CD14-positive monocyte (primary cell): ENCODE measurements around the gene CCDC78. TPM values are rescaled to one million over a fixed set of nuclear protein-coding genes. Genes with fewer than 3 reads are reported as not detected.

ENCODE experiments used
- DNase-seq, 3 donors: peaks; one replicate each; pipeline ENCODE4 v3.0.0-alpha.2; 2011 to 2022
- H2AFZ ChIP-seq: 2 replicates; pipeline ENCODE4 v1.6.0; 2012; ENCODE audit warnings: mild to moderate bottlenecking, low read depth, low read length, inconsistent platforms; ENCODE audit not compliant: insufficient read depth, poor library complexity, severe bottlenecking
- H3K27ac ChIP-seq, 2 donors: 1 replicate in 1 of 2; 2 replicates in 1 of 2; pipeline ENCODE4 v1.5.1; 2012 to 2013; ENCODE audit warnings: low read length in 2 of 2, control low read depth in 1 of 2, inconsistent platforms in 1 of 2, low read depth in 1 of 2, mild to moderate bottlenecking in 1 of 2
- H3K27me3 ChIP-seq, 2 donors: one replicate each; pipeline versions ENCODE4 v1.6.0 to v1.6.1; 2011 to 2013; ENCODE audit warnings: low read length in 2 of 2; ENCODE audit not compliant: control insufficient read depth in 2 of 2, insufficient read depth in 2 of 2
- H3K36me3 ChIP-seq, 2 donors: replicated peaks in 1 of 2; 1 replicate in 1 of 2; 2 replicates in 1 of 2; pipeline versions ENCODE4 v1.5.1 to v1.6.1; 2012 to 2013; ENCODE audit warnings: low read length in 2 of 2, control low read depth in 1 of 2, inconsistent platforms in 1 of 2, mild to moderate bottlenecking in 1 of 2; ENCODE audit not compliant: insufficient read depth in 2 of 2, control insufficient read depth in 1 of 2
- H3K4me1 ChIP-seq, 2 donors: 1 replicate in 1 of 2; 2 replicates in 1 of 2; pipeline versions ENCODE4 v1.5.1 to v1.6.1; 2012 to 2013; ENCODE audit warnings: low read length in 2 of 2, control low read depth in 1 of 2, inconsistent platforms in 1 of 2, mild to moderate bottlenecking in 1 of 2, moderate library complexity in 1 of 2; ENCODE audit not compliant: insufficient read depth in 2 of 2, control insufficient read depth in 1 of 2
- H3K4me2 ChIP-seq: replicated peaks from 2 replicates; pipeline ENCODE3; 2012; ENCODE audit warnings: low read length, moderate library complexity, mild to moderate bottlenecking; ENCODE audit not compliant: poor library complexity, severe bottlenecking; ENCODE audit errors: extremely low read depth
- H3K4me3 ChIP-seq, 3 experiments: fragments of 200-600 bp in 1 of 3; sonication (generic) in 1 of 3; replicated peaks in 1 of 3; 1 replicate in 2 of 3; 2 replicates in 1 of 3; pipeline ENCODE4 v1.5.1; 2011 to 2013; ENCODE audit warnings: low read length in 3 of 3, mild to moderate bottlenecking in 3 of 3, control low read depth in 2 of 3, low read depth in 2 of 3, inconsistent platforms in 1 of 3, moderate library complexity in 1 of 3
- H3K79me2 ChIP-seq: 2 replicates; pipeline ENCODE4 v1.6.0; 2012; ENCODE audit warnings: mild to moderate bottlenecking, control low read depth, inconsistent platforms, low read length, moderate library complexity; ENCODE audit not compliant: insufficient read depth
- H3K9ac ChIP-seq: 2 replicates; pipeline ENCODE4 v1.6.0; 2017; ENCODE audit warnings: low read length, mild to moderate bottlenecking; ENCODE audit not compliant: insufficient read depth, poor library complexity, severe bottlenecking
- H3K9me3 ChIP-seq, 2 donors: replicated peaks in 1 of 2; 1 replicate in 1 of 2; 2 replicates in 1 of 2; pipeline versions ENCODE4 v1.5.1 to v1.6.1; 2012 to 2013; ENCODE audit warnings: low read length in 2 of 2, control low read depth in 1 of 2; ENCODE audit not compliant: control insufficient read depth in 1 of 2, insufficient read depth in 1 of 2
- H4K20me1 ChIP-seq: 2 replicates; pipeline ENCODE4 v1.6.0; 2012; ENCODE audit warnings: mild to moderate bottlenecking, low read length, control low read depth, moderate library complexity; ENCODE audit not compliant: insufficient read depth
- H3K27ac Mint-ChIP-seq, 7 donors: one replicate each; pipeline ENCODE4 v1.8.0; 2020; ENCODE audit warnings: mild to moderate bottlenecking in 7 of 7, mixed read lengths in 7 of 7, moderate library complexity in 6 of 7, inconsistent platforms in 2 of 7
- H3K27me3 Mint-ChIP-seq, 3 donors: one replicate each; pipeline ENCODE4 v1.8.0; 2021 to 2022; ENCODE audit warnings: low read depth in 3 of 3, mild to moderate bottlenecking in 3 of 3, mixed read lengths in 3 of 3, moderate library complexity in 3 of 3, inconsistent platforms in 1 of 3
- H3K36me3 Mint-ChIP-seq, 2 donors: one replicate each; pipeline ENCODE4 v1.8.0; 2020; ENCODE audit warnings: mixed read lengths in 2 of 2, inconsistent platforms in 1 of 2, mild to moderate bottlenecking in 1 of 2
- H3K4me1 Mint-ChIP-seq: one replicate; pipeline ENCODE4 v1.8.0; 2020; ENCODE audit warnings: mild to moderate bottlenecking, mixed read lengths
- H3K4me3 Mint-ChIP-seq, 2 donors: one replicate each; pipeline ENCODE4 v1.8.0; 2020; ENCODE audit warnings: mild to moderate bottlenecking in 2 of 2, mixed read lengths in 2 of 2, moderate library complexity in 1 of 2
- H3K9me3 Mint-ChIP-seq, 7 donors: one replicate each; pipeline ENCODE4 v1.8.0; 2020 to 2022; ENCODE audit warnings: mixed read lengths in 7 of 7, mild to moderate bottlenecking in 6 of 7, moderate library complexity in 6 of 7, inconsistent platforms in 2 of 7
- CTCF ChIP-seq: fragments of 200-600 bp; IDR thresholded peaks from one replicate; pipeline ENCODE4 v1.8.0; 2022; ENCODE audit warnings: antibody characterized with exemption, mild to moderate bottlenecking
- WGBS: methylation state at CpG from one replicate; pipeline ENCODE4 v1.1.5; 2013; ENCODE audit warnings: missing lambda C conversion rate; ENCODE audit not compliant: insufficient coverage; 5-methylcytosine and 5-hydroxymethylcytosine counted together
- intact Hi-C, 2 donors: fragments of 100-400 bp; cut with micrococcal nuclease; formaldehyde crosslinking; loops; one replicate each; pipeline versions ENCODE4 v1.15.0 to v1.15.1; 2023
- polyA plus RNA-seq, 3 donors: library from polyadenylated mRNA; depleted of rRNA in 1 of 3; unstranded in 2 of 3; stranded (reverse) in 1 of 3; fragments of 300-500 nt in 2 of 3; fragments of >200 nt in 1 of 3; fragmentation: Illumina TruSeq in 2 of 3; gene quantifications; 1 replicate in 2 of 3; 2 replicates in 1 of 3; pipeline ENCODE4 v1.2.3, GENCODE V29; 2012 to 2021
- small RNA-seq: library from RNA; depleted of rRNA; stranded (forward); fragments of <200 nt; gene quantifications from one replicate; pipeline ENCODE3, GENCODE V24; 2012; ENCODE audit warnings: low read depth; ENCODE audit not compliant: insufficient read length

The CCDC78 gene
- polyA plus RNA-seq, 3 donors, result 0.96 TPM; not detected in 2

- peaks cover 18 to 25% of the 10 kb centered on the region in 2 donors for H3K4me1 ChIP-seq
- peaks cover 15% of the 10 kb centered on the region for H3K4me1 Mint-ChIP-seq
- peaks cover 0 to 5% (median 0%) of the 10 kb centered on the region in 7 donors for H3K9me3 Mint-ChIP-seq
- peaks cover 3 to 30% of the 10 kb centered on the region in 2 donors for H3K27me3 ChIP-seq
- H3K9ac ChIP-seq, result no peak overlapping the region
- no peak overlapping the region for H2AFZ ChIP-seq
- no peak overlapping the region for H3K27ac ChIP-seq
- intact Hi-C loops, result no loop called here
- no peak overlapping the region for H3K4me3 Mint-ChIP-seq
- no peak for DNase-seq
- peaks cover 60% of the 10 kb centered on the region for H4K20me1 ChIP-seq
- no peak overlapping the region for H3K4me3 ChIP-seq
- H3K9me3 ChIP-seq, result no peaks in the 10 kb centered on the region
- whole genome bisulfite sequencing, result 97% methylated on average over 21 of the region's 21 CpGs
- peaks cover 20 to 32% (median 23%) of the 10 kb centered on the region in 3 donors for H3K27me3 Mint-ChIP-seq
- no peak overlapping the region for H3K27ac Mint-ChIP-seq
- H3K4me2 ChIP-seq, result no peak overlapping the region
- H3K36me3 ChIP-seq, result peaks cover 48 to 50% of the 10 kb centered on the region in 2 donors
- no peak for TF ChIP-seq CTCF
- peaks cover 20% of the 10 kb centered on the region for H3K79me2 ChIP-seq
- H3K36me3 Mint-ChIP-seq, result peaks cover 30 to 47% of the 10 kb centered on the region in 2 donors
Measured at GRCh38 chr16:672851-673250, 53.4 kb downstream of the CCDC78 start.

Small RNA genes lying within 50 kb of the gene (small RNA-seq; reads per million reads assigned to genes)
- not detected for gene MIR662

Other genes with a start within 250 kb of the CCDC78 start
- gene CAPN15, start 198.7 kb downstream of the CCDC78 start, polyA plus RNA-seq, result 10 to 100 TPM in 1 of 3 donors, 1 to 10 TPM in 2; 3.4 to 42.6 (median 3.9) TPM
- not detected for gene PRR35, start 166.0 kb downstream of the CCDC78 start, polyA plus RNA-seq
- gene NHLRC4, start 159.4 kb downstream of the CCDC78 start, polyA plus RNA-seq, result under 1 TPM; 0.29 to 0.57 (median 0.36) TPM
- 10 to 100 TPM; 11.4 to 39.8 (median 12.1) TPM for gene PIGQ, start 156.5 kb downstream of the CCDC78 start, polyA plus RNA-seq
- 10 to 100 TPM; 10.0 to 22.6 (median 10.9) TPM for gene RAB40C, start 136.4 kb downstream of the CCDC78 start, polyA plus RNA-seq
- under 1 TPM in 1 of 3 donors, not detected in 2; 0.76 TPM for gene WFIKKN1, start 95.5 kb downstream of the CCDC78 start, polyA plus RNA-seq
- 10 to 100 TPM; 57.1 to 80.9 (median 70.4) TPM for gene METTL26, start 90.1 kb downstream of the CCDC78 start, polyA plus RNA-seq
- 10 to 100 TPM; 23.7 to 65.6 (median 42.1) TPM for gene MCRIP2, start 84.6 kb downstream of the CCDC78 start, polyA plus RNA-seq
- gene WDR90, start 77.1 kb downstream of the CCDC78 start, polyA plus RNA-seq, result 10 to 100 TPM in 1 of 3 donors, 1 to 10 TPM in 1, under 1 TPM in 1; 0.13 to 16.5 (median 1.1) TPM
- gene RHOT2, start 58.3 kb downstream of the CCDC78 start, polyA plus RNA-seq, result 100 to 1,000 TPM in 1 of 3 donors, 10 to 100 TPM in 2; 25.4 to 276 (median 26.3) TPM
- 1 to 10 TPM in 1 of 3 donors, not detected in 2; 1.3 TPM for gene RHBDL1, start 50.8 kb downstream of the CCDC78 start, polyA plus RNA-seq
- 100 to 1,000 TPM in 2 of 3 donors, 10 to 100 TPM in 1; 83.3 to 108 (median 106) TPM for gene STUB1, start 46.0 kb downstream of the CCDC78 start, polyA plus RNA-seq
- gene JMJD8, start 42.1 kb downstream of the CCDC78 start, polyA plus RNA-seq, result 10 to 100 TPM; 28.7 to 45.3 (median 33.5) TPM
- 1 to 10 TPM; 5.7 to 9.2 (median 7.4) TPM for gene WDR24, start 36.0 kb downstream of the CCDC78 start, polyA plus RNA-seq
- 1 to 10 TPM in 1 of 3 donors, under 1 TPM in 2; 0.28 to 1.0 (median 0.49) TPM for gene FBXL16, start 20.6 kb downstream of the CCDC78 start, polyA plus RNA-seq
- gene METRN, start 11.3 kb downstream of the CCDC78 start, polyA plus RNA-seq, result 1 to 10 TPM in 2 of 3 donors, under 1 TPM in 1; 0.97 to 5.4 (median 1.7) TPM
- gene ANTKMT, start 5.3 kb downstream of the CCDC78 start, polyA plus RNA-seq, result 10 to 100 TPM; 21.5 to 56.3 (median 34.4) TPM
- gene HAGHL, start 663 bp upstream of the CCDC78 start, polyA plus RNA-seq, result 1 to 10 TPM in 2 of 3 donors, under 1 TPM in 1; 0.60 to 8.9 (median 1.5) TPM
- 10 to 100 TPM in 2 of 3 donors, 1 to 10 TPM in 1; 8.6 to 41.1 (median 11.8) TPM for gene CIAO3, start 14.6 kb upstream of the CCDC78 start, polyA plus RNA-seq
- under 1 TPM in 2 of 3 donors, not detected in 1; 0.07 to 0.29 TPM for gene MSLN, start 34.3 kb upstream of the CCDC78 start, polyA plus RNA-seq
- 10 to 100 TPM; 29.5 to 38.1 (median 31.5) TPM for gene RPUSD1, start 61.9 kb upstream of the CCDC78 start, polyA plus RNA-seq
- gene CHTF18, start 62.2 kb upstream of the CCDC78 start, polyA plus RNA-seq, result 10 to 100 TPM in 1 of 3 donors, 1 to 10 TPM in 1, under 1 TPM in 1; 0.57 to 13.8 (median 2.2) TPM
- not detected for gene GNG13, start 74.3 kb upstream of the CCDC78 start, polyA plus RNA-seq
- gene LMF1, start 244.5 kb upstream of the CCDC78 start, polyA plus RNA-seq, result 10 to 100 TPM in 2 of 3 donors, 1 to 10 TPM in 1; 5.9 to 14.7 (median 10.6) TPM